Measurements from ENCODE around the gene MGAT2.
"Not testable (repeated sequence)": the region's sequence is repeated elsewhere in the genome, so short reads cannot be mapped to it uniquely, and the experiment has no call there.

MGAT2 gene

DNA sequence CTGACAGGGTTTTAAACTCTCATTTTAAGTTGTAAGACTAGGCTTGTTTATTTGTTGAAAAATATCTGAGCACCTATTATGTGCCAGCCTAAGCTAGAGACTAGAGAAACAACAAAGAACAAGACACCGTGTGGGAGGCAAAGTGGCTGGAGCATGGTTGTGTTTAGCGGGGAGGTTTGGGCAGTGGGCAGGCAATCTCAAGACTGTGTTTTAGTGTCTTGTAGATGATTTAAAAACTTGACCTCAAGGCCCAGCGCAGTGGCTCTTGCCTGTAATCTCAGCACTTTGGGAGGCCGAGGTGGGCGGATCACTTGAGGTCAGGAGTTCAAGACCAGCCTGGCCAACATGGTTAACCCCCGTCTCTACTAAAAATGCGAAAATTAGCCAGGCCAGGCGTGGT is 7.9 kb upstream of the MGAT2 start:
- DNase-seq, result no peak

DNA sequence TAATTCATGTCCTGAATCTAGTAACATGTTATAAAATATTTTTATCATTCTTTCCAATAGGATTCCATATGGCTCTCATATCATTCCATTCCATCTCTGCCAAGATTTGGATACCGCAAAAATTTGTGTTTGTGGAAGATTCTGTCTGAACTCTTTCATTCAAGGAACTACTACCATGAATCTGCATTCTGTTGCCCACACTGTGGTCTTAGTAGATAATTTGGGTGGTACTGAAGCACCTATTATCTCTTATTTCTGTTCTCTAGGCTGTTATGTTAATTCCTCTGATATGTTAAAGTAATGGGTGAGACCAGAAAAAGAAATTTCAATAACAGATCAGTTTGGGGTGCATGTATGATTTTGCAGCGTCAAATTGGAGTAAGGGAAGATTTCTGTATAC is 6.4 kb upstream of the MGAT2 start:
- DNase-seq, result no peak

DNA sequence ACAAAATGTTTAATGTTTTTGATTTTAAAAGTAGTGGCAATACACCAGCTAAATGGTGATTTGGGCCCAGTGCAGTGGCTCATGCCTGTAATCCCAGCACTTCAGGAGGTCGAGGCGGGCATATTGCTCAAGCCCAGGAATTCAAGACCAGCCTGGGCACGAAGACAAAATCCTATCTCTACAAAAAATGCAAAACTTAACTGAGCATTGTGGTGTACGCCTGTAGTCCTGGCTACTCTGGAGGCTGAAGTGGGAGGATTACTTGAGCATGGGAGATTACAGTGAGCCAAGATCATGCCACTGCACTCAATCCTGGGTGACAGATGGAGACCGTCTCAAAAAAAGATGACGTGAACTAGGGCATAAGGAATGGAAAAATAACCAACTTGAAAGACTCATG is 4.8 kb upstream of the MGAT2 start:
- DNase-seq, result no peak

DNA sequence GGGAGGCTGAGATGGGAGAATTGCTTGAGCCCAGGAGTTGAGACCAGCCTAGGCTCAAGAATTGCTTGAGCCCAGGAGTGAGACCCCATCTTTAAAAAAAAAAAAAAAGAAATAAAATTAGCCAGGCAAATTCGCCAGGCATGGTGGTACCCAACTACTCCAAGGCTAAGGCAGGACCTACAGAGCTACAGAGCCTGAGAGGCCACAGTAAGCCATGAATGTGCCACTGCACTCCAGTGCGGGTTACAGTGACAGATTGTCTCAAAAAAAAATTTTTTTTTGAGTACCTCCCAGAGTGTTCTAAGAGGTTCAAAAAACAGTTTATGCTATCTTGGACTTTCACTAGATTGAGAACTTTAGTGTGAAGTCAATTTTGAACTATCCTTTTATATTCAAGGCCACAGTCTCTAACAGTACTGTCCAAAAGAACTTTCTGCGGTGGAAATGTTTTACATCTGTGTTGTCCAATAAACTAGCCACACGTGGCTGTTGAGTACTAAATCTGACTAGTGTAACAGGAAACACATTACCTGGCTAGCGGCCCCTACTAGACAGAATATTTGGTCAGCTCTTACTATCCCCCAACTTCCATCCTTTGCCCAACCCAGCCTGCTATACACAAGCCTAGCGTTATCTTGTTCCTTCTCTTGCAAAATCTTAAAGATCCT is 2.6 kb upstream of the MGAT2 start:
- no peak for DNase-seq

DNA sequence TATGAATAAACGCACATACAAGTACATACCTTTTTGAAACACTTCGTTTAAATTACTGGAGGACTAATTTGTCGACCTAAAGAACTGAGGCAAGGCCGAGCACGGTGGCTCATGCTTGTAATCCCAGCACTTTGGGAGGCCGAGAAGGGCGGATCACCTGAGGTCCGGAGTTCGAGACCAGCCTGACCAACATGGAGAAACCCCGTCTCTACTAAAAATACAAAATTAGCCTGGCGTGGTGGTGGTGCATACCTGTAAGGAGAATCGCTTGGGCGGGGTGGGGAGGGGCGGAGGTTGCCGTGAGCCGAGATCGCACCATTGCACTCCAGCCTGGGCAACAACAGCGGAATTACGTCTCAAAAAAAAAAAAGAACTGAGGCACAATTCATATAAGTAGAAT is 1.3 kb upstream of the MGAT2 start:
- DNase-seq, result not testable (repeated sequence)

DNA sequence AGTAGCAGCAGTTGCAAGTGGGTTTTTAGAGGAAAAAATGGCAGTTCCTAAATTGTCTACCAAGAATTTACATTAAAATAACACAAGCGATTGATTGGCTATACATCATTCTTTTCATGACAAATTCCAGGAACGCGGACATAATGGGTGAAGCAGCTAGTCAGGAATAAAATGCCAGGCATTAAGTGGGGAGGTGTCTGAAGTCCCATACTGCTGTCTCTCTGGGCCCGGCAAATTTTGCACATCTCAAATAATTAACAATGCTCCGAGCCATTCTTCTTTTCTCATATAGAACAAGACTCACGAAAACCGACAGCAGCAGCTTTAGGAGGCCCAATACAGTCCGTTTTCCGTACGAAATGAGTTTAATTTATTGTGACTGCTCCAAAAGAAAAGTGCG is 869 bp upstream of the MGAT2 start:
- no peak for DNase-seq

DNA sequence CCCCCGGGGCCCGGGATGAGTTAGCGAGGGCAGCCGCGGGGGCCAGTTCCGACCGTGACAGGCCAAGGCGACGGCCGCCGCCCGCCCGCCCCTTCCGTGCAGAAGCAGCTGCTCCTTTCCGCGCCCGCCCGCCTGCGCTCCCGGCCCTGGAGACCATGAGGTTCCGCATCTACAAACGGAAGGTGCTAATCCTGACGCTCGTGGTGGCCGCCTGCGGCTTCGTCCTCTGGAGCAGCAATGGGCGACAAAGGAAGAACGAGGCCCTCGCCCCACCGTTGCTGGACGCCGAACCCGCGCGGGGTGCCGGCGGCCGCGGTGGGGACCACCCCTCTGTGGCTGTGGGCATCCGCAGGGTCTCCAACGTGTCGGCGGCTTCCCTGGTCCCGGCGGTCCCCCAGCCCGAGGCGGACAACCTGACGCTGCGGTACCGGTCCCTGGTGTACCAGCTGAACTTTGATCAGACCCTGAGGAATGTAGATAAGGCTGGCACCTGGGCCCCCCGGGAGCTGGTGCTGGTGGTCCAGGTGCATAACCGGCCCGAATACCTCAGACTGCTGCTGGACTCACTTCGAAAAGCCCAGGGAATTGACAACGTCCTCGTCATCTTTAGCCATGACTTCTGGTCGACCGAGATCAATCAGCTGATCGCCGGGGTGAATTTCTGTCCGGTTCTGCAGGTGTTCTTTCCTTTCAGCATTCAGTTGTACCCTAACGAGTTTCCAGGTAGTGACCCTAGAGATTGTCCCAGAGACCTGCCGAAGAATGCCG is 699 bp downstream of the MGAT2 start:
- DNase-seq, result peak; percentile 67

DNA sequence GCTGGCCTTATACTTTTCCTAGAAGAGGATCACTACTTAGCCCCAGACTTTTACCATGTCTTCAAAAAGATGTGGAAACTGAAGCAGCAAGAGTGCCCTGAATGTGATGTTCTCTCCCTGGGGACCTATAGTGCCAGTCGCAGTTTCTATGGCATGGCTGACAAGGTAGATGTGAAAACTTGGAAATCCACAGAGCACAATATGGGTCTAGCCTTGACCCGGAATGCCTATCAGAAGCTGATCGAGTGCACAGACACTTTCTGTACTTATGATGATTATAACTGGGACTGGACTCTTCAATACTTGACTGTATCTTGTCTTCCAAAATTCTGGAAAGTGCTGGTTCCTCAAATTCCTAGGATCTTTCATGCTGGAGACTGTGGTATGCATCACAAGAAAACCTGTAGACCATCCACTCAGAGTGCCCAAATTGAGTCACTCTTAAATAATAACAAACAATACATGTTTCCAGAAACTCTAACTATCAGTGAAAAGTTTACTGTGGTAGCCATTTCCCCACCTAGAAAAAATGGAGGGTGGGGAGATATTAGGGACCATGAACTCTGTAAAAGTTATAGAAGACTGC is 1.5 kb downstream of the MGAT2 start:
- no peak for DNase-seq

DNA sequence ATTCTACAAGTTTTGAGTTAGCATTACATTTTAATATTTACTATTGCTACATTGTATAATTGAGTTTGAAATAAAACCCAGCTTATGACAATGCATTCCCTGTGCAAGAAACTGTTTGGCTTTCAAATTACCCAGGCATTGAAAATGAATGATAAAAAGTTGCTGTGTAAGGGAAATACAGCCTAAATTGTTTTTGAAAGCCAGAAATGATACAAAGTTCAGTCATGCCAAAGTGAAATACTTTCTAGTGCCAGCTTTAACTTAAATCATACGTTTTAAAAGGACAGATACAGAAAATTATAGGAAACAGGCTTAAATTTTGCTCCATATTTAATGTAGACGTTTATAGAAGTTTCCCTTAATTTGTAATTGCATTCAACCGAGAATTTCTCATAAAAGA is 2.8 kb downstream of the MGAT2 start:
- no peak for DNase-seq

DNA sequence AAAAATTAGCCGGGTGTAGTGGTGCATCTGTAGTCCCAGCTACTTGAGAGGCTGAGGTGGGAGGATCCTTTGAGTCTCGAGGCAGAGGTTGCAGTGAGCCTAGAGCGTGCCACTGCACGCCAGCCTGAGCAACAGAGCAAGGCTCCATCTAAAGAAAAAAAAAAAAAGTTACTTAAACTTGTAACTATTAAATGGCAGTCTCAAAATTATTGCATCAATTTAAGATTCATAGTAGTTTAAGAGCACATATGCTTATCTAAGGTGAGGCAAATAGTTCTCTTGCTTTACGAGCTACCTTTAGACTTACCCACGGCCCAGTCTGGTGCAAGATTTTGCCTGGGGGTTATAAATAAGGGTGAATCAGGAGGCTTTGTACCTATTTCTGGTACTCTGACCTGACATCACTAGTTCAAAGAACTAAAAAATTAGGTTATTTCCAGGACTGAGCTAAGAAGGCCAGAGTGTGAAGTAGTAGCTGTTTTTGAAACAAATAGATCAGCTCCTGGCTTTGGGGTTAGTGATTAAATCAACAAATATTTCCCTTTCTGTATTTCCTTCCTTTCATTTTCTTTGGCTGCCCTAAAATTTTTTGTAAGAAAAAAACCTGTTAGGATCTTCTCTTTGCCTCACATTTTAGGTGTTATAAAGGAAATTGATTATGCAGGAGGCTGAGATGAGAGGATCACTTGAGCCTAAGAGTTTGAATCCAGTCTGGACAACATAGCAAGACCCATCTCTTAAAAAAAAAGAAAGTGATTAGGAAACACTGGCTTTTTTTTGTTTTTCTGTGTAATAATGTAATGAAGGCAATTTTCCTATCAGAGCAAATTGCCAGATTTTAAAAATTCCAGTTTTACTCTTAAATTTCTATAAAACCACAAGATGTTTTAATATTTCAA is 3.6 kb downstream of the MGAT2 start:
- no peak for DNase-seq

DNA sequence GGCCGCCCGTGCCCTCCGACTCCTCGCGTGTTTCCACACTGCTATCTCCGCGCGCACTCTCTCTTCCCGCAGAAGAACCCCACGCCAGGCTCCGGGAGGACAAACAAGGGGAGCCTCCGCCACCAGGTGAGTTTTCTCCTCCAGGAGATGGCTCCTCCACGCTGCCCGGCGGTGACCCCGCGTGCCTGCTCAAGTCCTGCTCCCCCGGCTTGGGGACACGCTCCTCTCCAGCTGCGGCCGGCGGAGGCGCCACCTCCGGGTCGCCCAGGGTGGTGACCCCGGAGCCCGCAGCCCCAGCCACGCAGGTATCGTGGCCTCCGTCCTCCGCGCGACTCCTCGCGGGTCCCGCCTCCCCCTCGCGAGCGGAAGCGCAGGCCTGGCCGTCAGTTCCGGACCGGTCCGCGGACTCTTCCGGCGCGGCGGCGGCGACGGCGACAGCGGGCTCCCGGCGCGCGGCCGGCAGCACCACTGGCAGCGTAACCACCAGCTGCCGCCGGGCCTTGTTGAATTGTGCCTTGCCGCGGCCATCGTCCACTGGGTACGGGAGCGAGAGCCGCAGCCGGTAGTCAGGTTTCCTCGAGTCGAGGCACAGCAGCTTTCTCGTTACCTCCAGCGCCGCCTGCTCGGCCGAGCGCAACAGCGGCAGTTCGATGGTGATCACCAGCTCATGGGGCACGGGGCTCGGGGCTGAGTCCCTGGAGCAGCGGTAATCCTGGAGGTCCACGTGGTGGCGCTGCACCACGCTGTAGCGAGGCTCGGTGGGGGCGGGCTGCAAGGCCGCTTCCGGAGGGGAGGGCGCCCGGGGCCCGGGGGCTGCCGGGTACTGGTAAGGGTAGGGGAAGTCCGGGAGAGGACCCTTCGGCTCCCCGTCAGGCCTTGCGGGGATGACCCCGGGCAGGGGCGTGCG is 13.3 kb downstream of the MGAT2 start:
- DNase-seq, result peak; percentile 96

DNA sequence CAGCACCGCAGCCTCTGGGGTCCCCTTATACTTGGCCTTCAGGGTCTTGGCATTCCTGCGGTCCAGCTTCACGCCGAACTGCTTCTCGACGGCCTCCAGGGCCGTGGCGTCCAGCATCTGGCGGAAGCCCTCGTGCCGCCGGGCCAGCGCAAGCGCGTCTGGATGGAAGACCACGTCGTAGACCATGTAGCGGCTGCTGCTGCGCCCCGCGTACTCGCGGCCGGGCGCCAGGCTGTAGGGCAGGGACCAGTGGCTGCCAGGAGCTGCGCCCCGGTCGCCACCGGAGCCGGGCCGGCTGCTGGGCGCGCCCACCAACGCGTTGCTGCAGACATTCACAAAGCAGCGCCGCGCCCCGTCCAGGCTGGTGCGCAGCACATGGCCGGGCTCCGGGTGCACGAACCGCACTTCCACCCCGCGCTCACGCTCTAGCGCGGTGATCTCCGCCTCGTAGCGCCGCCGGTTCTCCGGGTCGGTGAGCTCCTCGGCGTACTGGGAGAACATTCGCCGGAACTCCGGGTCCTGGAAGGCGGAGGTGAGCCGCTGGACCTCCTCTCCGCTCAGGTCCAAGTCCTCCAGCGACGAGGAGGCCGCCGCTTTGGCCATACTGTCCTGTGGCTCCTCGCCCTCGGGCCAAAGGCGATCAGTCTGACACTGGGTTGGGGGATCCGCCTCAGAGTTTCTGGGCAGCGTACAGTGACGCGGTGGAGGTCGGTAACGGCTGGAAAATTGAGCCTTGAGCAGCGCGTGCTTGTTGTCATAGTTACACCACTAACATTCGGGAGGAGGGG is 14.1 kb downstream of the MGAT2 start, which contains the start of gene DNAAF2:
Gene DNAAF2, minus strand, starts transcription at position 698 of the 788 bp plus-strand sequence. Its CDS starts 95 bp downstream, at position 603.
- peak; percentile 73 for DNase-seq

DNA sequence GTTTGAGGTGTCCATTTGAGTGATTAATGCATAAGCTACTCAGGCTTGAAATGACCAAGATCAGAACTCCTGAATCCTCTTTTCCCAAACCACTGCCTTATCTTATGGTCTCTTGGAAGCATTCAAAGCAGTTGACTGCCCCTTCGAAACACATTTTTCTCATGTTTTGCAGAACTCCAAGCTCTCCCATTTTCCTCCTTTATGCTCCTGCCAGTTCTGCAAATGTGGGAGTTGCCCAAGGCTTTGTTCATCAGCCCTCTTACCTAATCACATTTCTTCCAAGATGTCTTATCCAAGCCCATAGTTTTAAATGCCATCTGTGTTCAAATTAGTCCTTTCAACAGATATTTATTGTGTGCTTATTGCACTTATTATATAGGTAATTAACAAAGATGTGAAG is 16.3 kb downstream of the MGAT2 start:
- DNase-seq, result no peak

DNA sequence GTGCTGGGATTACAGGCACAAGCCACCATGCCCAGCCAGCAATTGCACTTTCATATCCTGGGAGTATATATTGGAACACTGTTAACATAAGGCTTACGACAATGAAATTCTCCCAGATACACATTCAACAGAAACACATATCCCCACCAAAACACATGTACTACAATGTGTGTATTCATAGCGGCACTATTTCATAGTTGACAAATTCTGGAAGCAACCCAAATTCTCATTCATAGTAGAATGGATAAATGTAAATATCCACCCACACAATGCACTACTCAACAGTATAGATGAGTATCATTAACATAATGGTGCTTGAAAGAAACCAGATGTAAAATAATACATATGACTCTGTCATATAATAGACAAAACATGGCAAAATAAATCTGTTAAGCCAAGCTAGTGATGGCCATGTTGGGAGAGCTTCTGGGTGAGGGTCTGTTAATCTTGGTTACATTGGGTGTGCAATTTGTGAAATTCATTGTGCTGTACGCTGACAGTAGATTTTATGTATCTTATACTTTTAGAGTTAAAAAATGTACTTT is 17.0 kb downstream of the MGAT2 start:
- DNase-seq, result no peak

DNA sequence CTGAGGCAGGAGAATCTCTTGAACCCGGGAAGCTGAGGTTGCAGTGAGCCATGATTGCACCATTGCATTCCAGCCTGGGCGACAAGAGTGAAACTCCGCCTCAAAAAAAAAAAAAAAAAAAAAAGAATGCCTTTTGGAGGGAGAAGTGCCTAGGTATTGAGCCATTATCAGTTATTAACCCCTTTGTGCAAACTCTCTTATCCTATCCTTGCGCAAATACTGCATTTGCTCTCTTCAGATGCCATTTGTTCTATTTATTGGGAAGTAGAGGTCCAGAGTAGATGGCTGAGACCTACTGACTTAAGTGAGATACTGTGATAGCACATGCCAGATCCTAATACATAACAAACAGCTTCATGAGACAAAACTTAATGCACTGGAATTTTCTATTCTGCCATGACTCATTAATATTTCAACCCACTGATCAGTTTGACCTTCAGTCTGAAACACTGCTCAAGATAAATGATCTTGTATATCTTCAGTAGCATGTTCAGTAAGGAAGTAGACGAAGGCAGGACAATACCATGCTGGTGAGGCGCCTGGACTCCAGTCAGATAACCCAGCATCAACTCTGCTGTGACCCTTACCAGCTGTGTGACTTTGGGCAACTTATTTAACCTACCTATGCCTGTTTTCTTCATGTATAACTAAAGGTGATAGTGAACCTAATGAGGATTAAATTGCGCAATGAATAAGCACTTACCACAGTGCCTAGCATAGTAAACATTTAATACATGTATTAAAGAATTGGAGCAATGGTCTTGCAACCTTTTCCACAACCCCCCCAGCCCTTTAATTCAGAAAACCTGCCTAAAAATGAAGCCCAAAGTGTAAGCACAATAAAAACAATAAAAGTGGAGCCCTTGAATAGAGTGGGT is 20.2 kb downstream of the MGAT2 start:
- no peak for DNase-seq

DNA sequence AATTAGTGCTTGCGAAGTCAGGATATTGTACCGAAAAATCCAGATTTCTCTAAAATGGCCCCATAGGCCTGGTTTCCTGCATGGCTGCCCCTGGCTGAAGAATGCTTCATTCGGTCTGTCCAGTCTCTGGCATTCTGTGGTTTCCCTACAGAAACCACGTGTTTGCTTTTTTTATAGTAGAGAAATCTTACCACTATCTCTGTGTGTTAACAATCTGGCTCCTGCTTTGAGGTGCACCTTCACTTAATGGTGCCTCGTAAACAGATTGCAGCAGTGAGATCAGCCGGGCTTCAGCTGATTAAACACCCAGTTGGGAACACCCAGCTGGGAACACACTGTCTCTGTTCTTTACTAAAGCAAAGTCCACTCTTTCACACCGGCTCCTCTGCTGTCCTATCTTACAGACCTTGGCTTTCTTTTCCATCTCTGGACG is 21.1 kb downstream of the MGAT2 start:
- DNase-seq, result no peak

DNA sequence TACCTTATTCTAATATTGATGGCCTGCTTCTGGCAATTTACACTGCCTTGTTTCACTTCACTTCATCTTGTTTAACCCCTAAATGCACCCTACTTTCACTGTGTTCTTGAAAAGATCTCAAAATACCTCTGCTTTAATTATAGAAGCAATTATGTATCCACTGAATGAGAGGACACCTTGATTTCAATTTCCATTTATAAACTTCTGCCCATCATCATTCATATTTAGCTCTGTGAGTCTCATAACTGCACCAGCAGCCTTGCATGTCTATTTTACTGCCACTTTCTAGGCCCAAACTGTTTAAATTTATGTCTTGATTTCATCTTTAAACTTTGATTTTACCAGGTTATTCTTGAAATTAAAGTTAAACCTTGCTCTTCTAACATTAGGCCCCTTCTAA is 21.6 kb downstream of the MGAT2 start:
- DNase-seq, result no peak

DNA sequence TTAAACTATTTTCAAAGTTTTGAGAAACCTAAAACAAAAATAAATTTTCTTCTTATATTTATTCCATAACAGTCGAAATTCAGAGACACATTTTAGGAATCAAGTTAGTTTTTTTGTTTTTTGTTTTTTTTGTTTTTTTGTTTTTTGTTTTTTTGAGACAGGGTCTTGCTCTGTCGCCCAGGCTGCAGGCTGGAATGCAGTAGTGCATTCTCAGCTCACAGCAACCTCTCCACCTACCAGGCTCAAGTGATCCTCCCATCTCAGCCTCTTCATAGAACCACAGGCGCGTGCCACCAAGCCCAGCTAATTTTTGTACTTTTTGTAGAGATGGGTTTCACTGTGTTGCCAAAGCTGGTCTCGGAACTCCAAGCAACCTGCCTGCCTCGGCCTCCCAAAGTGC is 32.9 kb downstream of the MGAT2 start:
- no peak for DNase-seq

DNA sequence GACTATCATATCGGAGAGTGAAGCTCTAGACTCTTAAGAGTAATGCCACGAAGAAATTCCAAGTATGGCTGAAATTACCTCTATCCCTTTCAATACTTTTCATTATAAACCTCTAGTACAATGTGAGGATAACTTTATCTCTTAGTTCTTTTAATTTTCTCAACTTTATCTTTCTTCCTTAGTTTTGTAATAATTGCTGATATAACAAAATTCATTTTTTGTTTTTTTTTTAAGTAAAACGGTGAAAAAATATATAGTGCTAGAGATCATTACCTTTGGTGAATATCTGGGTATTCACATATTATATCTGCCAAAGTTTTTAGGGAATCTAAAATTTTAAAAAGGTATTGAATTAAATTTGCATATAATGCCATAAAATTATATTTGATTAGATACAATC is 33.9 kb downstream of the MGAT2 start:
- no peak for DNase-seq

DNA sequence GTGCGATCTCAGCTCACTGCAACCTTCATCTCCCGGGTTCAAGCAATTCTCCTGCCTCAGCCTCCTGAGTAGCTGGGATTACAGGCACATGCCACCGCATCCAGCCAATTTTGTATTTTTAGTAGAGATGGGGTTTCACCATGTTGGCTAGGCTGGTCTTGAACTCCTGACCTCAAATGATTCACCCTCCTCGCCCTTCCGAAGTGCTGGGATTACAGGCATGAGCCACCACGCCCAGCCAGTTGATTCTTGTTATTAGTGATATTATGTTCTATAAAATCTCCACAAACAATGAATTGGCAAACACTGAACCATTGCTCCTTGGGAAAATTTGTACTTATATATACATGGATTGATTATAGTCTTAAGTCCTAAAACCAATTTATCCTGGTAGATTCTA is 36.9 kb downstream of the MGAT2 start:
- not testable (repeated sequence) for DNase-seq
